Osteocyte (in vitro differentiated cells): Measurements from ENCODE around the gene PHACTR3. TPM values are rescaled to one million over a fixed set of nuclear protein-coding genes. Genes with fewer than 3 reads are reported as not detected.

Experiments
- DNase-seq: peaks from one replicate; pipeline ENCODE4 v3.0.0; 2021; ENCODE audit warnings: mixed read lengths; ENCODE audit not compliant: unreplicated experiment; ENCODE audit errors: extremely low spot score
- H3K27ac Mint-ChIP-seq: one replicate; pipeline ENCODE4 v1.8.0; 2021; ENCODE audit warnings: mild to moderate bottlenecking, mixed read lengths; ENCODE audit not compliant: unreplicated experiment
- H3K27me3 Mint-ChIP-seq: one replicate; pipeline ENCODE4 v1.8.0; 2021; ENCODE audit warnings: mixed read lengths; ENCODE audit not compliant: unreplicated experiment
- H3K36me3 Mint-ChIP-seq: one replicate; pipeline ENCODE4 v1.8.0; 2021; ENCODE audit warnings: mixed read lengths; ENCODE audit not compliant: unreplicated experiment
- H3K4me1 Mint-ChIP-seq: one replicate; pipeline ENCODE4 v1.8.0; 2021; ENCODE audit warnings: mixed read lengths; ENCODE audit not compliant: unreplicated experiment
- H3K4me3 Mint-ChIP-seq: one replicate; pipeline ENCODE4 v1.8.0; 2021; ENCODE audit warnings: mild to moderate bottlenecking, moderate library complexity, mixed read lengths; ENCODE audit not compliant: unreplicated experiment
- H3K9me3 Mint-ChIP-seq: one replicate; pipeline ENCODE4 v1.8.0; 2021; ENCODE audit warnings: mixed read lengths; ENCODE audit not compliant: unreplicated experiment
- total RNA-seq: library from RNA; stranded (reverse); gene quantifications from 2 replicates; pipeline ENCODE4 v1.2.1, GENCODE V29; 2021
- TF ChIP-seq, protein P1 (sequence below): fragments of 200-600 bp; sonication (generic); IDR thresholded peaks from 2 replicates; pipeline ENCODE4 v1.5.0; 2021; ENCODE audit warnings: antibody characterized with exemption, mild to moderate bottlenecking, moderate library complexity

The PHACTR3 gene
- total RNA-seq, 1 donor from 2014 or later = not detected

DNA sequence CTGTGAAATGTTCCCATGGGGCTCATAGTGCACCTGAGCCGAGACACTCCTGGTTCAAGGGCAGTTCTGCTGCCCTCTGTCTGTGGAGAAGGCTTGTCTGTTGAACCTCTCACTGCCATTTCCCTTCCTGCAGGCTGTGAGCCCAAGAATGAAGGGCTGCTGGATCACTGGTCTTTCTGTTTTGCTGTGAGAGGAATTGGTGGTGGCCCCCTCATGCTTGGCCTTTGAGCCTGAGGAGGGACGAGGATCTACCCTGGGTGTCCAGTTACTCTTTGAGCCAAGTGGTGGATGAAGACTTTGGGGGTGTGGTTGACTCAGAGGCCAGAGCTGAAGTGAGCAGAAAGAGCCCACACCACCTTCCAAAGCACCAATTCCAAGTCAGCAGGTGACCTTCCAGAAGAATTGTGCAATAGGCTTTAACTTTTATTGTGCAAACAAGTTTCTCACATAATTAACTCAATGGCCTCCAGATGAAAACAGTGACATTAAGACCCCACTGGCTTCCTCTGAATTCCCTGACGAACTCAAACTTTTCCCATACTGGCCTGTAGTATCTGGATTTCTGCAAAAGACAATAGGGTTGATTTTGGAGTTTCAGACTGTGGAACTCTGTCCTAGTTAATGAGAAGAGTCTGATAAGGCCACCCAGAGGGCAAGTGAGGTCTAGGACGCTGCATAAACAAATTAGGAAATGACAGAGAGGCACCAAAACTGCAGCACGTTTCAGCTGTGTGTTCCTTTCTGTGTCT is 101.5 kb downstream of the PHACTR3 start:
- H3K27me3 Mint-ChIP-seq = no peaks in the 10 kb centered on the region
- H3K4me1 Mint-ChIP-seq = no peaks in the 10 kb centered on the region
- peaks cover 6% of the 10 kb centered on the region for H3K9me3 Mint-ChIP-seq
- TF ChIP-seq, protein P1, sequence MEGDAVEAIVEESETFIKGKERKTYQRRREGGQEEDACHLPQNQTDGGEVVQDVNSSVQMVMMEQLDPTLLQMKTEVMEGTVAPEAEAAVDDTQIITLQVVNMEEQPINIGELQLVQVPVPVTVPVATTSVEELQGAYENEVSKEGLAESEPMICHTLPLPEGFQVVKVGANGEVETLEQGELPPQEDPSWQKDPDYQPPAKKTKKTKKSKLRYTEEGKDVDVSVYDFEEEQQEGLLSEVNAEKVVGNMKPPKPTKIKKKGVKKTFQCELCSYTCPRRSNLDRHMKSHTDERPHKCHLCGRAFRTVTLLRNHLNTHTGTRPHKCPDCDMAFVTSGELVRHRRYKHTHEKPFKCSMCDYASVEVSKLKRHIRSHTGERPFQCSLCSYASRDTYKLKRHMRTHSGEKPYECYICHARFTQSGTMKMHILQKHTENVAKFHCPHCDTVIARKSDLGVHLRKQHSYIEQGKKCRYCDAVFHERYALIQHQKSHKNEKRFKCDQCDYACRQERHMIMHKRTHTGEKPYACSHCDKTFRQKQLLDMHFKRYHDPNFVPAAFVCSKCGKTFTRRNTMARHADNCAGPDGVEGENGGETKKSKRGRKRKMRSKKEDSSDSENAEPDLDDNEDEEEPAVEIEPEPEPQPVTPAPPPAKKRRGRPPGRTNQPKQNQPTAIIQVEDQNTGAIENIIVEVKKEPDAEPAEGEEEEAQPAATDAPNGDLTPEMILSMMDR = no peak
- no peak overlapping the region for H3K27ac Mint-ChIP-seq
- no peak overlapping the region for H3K4me3 Mint-ChIP-seq
- DNase-seq = peak; percentile 32
- no peaks in the 10 kb centered on the region for H3K36me3 Mint-ChIP-seq

DNA sequence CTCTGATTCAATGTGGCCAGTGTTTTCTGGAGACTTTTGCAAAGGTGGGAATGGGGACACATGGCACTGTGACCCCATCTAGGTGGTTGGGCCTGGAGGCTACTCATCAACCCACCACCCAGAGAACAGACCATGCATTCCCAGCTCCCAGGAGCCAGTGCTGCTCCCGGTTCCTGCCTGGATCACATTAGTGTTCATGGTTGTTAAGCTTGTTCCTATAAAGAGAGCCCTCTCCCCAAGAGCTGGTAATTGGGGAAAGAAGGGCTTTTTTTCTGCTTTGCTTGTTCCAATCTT is 102.0 kb downstream of the PHACTR3 start:
- no peak overlapping the region for H3K27ac Mint-ChIP-seq
- H3K27me3 Mint-ChIP-seq = no peaks in the 10 kb centered on the region
- H3K9me3 Mint-ChIP-seq = peaks cover 6% of the 10 kb centered on the region

DNA sequence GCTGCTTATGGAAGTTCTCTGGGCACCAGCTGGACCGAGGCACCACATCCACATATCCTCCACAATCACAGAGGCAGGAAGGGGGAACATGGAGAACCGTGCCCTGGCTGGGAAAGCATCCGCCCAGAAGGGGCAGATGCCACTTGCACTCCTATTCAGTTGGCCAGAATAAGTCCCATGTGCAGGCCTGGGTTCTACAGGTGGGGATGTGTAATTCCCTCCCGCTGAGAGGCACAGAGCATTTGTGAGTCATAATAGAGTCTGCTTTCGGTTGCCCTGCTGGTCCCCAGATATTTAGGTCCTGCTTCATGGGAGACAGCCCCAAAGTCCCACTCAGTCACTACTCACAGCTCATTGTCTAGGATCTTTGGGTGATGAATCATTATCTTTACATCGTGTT is 104.0 kb downstream of the PHACTR3 start:
- no peak overlapping the region for H3K4me3 Mint-ChIP-seq
- TF ChIP-seq, protein P1 = no peak
- no peaks in the 10 kb centered on the region for H3K36me3 Mint-ChIP-seq
- no peak overlapping the region for H3K27ac Mint-ChIP-seq
- peak; percentile 32 for DNase-seq
- H3K27me3 Mint-ChIP-seq = no peaks in the 10 kb centered on the region
- peaks cover 20% of the 10 kb centered on the region for H3K9me3 Mint-ChIP-seq
- no peaks in the 10 kb centered on the region for H3K4me1 Mint-ChIP-seq

More for the DNA sequence above, 102.0 kb downstream of the PHACTR3 start:
- peak; percentile 59 for DNase-seq
- Mint-ChIP-seq H3K36me3 (no peaks in the 10 kb centered on the region), H3K4me3 (no peak overlapping the region), H3K4me1 (no peaks in the 10 kb centered on the region)
- TF ChIP-seq, protein P1 = no peak

DNA sequence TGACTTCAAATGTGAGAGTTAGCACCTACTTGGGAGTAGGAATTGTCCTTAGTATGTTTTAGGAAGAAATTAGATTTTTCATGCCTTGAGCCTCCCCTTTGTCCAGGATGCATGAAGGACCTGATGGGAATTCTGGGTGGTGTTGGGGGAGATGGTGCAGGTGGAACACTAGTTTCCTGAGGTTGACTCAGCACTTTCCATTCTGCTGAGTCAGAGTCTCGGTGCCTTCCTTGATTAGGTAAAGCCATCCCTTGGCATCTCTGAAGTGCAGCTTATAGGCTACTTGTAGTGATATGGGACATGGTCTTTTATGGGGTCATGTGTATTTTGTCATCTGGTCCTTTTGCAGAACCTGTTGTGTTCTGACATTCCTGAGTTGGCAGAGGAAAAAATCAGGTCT is 105.3 kb downstream of the PHACTR3 start:
- TF ChIP-seq, protein P1 = no peak
- Mint-ChIP-seq H3K4me1 (no peaks in the 10 kb centered on the region), H3K27me3 (no peaks in the 10 kb centered on the region), H3K36me3 (no peaks in the 10 kb centered on the region), H3K27ac (no peak overlapping the region), H3K4me3 (no peak overlapping the region), H3K9me3 (peaks cover 30% of the 10 kb centered on the region)
- DNase-seq = peak; percentile 15

DNA sequence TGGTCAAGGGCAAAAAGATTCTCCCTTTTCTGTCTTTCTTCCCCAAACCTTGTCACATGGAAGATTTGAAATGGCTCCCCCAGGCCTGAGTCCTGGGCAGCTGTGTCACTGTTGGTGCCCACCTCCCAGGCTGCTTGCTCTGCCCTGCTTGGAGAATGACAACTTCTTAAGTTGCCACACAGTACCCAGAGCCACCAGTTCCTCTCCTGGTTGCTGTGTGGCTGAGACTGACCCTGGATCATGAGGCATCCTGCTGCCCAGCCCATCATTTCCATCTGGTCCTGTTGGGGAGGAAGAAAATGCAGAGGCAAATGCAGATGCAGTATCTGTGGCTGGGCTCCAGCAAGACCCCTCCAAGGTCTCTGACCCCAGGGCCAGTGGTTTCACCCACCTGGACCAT is 113.7 kb downstream of the PHACTR3 start:
- TF ChIP-seq, protein P1 = no peak
- no peak overlapping the region for H3K4me3 Mint-ChIP-seq
- H3K9me3 Mint-ChIP-seq = peaks cover 16% of the 10 kb centered on the region
- H3K4me1 Mint-ChIP-seq = no peaks in the 10 kb centered on the region
- H3K27me3 Mint-ChIP-seq = no peaks in the 10 kb centered on the region
- DNase-seq = peak; percentile 51
- H3K27ac Mint-ChIP-seq = no peak overlapping the region
- no peaks in the 10 kb centered on the region for H3K36me3 Mint-ChIP-seq
